H54 (cell line): Measurements from ENCODE around the gene UBP1.
"Not testable (repeated sequence)": the region's sequence is repeated elsewhere in the genome, so short reads cannot be mapped to it uniquely, and the experiment has no call there.

Experiments used
- DNase-seq: peaks from one replicate; pipeline ENCODE4 v3.0.0; 2011; ENCODE audit warnings: low spot score, mixed read lengths; ENCODE audit not compliant: insufficient read length
- FAIRE-seq: peaks from 3 replicates; lab custom pipeline; 2011; peaks lifted over from hg19 to GRCh38; lab: Jason Lieb, UNC
- POLR2A ChIP-seq: IDR thresholded peaks from 2 replicates; pipeline ENCODE4 v1.6.1; 2011; ENCODE audit warnings: low read depth, mild to moderate bottlenecking, low read length

Gene UBP1

DNA sequence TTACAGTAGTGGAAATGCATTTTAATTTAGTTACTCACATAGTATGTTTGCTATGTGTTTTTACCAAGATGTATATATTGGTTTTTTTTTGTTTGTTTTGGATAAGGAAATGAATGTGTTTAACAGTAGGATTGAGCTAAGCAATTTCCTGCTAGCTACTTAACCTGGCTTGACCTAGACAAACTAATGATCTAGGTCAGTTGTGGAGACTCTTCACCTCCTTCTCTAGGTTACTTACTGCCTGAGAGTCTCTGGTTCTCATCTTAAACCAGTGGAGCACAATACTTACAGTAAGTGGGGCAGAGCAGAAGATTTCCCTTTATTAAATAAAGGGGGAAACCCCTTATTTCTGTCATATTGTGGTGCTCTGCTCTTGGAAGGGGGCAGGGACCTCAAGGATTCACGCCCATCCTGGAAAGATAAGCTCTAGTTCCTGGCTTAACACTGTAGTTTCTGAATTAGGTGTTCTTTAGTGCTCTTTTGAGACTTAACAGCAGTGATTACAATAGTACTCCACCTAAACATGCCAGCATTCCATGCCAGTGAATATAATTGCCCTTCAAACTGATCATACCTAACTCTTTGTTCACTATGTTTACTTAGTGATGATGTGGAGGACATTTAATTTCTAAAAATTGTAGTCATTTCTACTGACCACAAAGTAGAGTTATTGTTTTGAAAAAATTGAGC lies 79.9 kb downstream of the UBP1 start:
- TF ChIP-seq POLR2A: no peak
- DNase-seq (peak; percentile 35), FAIRE-seq (peak; percentile 96)

DNA sequence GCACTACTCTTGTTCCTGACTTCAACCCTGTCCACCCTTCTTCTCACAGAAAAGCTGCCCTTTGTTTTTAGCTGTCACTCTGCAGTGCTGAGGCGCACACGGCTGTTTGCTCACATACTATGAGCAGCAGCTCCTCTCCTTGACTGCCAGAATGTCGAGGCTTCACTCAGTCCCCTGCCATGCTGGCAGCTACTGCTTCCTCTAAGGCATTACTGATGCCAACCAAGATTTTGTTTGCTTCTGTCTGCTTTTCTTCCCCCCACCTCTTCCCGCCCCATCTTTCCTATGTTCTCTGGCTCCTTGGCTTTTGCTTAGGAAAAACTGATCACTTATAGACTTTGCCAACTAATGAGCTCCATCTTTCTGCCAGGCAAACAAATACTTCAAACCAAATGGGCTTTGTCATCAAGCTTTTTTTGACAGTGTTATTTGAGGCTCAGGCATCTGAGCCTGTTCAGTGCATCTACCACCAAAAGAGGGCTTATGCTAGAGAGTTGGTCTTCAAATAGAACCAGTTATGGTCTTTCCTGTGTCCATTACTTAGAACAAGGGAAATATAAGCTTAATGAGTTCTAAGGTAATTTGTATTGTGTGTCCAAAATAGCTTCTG lies 81.9 kb downstream of the UBP1 start:
- FAIRE-seq (peak; percentile 50), DNase-seq (no peak)
- no peak for TF ChIP-seq POLR2A

DNA sequence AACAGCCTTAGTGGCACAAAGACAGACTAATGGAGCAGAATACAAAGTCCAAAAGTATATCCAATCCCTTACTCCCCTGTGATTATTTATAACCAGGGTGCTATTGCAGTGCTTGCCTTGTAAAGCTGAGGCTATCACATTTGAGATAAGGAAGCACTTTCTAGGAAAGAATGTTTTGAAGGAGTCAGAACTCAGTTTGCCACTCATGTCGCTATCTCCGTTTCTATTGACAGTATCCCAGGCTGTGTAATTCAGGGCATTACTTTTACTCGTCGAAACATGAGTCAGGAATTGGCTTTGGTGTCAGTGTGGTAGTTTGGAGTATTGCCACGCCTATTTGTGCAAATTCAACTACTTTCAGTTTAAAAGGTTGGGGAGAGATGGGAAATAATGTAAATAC lies 84.6 kb downstream of the UBP1 start:
- TF ChIP-seq POLR2A: no peak
- DNase-seq: peak; percentile 40
- FAIRE-seq: peak; percentile 99

DNA sequence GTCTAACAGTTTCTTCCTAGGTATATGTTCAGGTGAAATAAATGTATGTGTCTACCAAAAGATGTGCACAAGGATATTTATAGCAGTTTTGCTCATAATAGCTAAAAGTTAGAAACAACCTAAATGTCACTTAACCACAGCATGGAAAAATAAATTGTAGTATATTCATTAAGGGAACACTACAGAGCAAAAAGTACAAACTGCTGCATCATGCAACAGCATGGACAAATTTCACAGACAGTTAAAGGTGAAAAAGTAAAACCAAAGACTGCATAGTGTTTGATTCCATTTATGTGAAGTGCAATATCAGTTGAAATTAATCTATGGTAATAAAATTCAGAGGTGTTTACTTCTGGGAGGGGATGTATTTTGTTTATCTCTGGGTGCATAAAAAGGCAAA lies 100.4 kb downstream of the UBP1 start:
- TF ChIP-seq POLR2A: no peak
- no peak for FAIRE-seq
- DNase-seq: no peak

DNA sequence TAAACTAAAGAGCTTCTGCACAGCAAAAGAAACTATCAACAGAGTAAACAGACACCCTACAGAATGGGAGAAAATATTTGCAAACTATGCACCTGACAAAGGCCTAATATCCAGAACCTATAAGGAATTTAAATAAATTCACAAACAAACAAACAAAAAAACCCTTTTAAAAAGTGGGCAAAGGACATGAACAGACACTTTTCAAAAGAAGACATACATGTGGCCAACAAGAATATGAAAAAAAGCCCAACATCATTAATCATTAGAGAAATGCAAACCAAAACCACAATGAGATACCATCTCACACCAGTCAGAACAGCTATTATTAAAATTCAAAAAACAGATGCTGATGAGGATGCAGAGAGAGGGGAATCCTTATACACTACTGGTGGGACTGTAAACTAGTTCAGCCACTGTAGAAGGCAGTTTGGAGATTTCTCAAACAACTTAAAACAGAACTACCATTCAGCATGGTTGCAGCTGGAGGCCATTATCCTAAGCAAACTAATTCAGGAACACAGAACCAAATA lies 101.2 kb downstream of the UBP1 start:
- not testable (repeated sequence) for DNase-seq, FAIRE-seq
